Tibial nerve (tissue), 4 donors: ENCODE results near the gene USP5. TPM values are rescaled to one million over a fixed set of nuclear protein-coding genes. Genes with fewer than 3 reads are reported as not detected.
A peak's percentile ranks its signal among the peaks of the same experiment; 100 is the strongest.

Source experiments
- DNase-seq, 2 donors: peaks; one replicate each; pipeline ENCODE4 v3.0.0-alpha.2; 2019; ENCODE audit warnings: low spot score in 2 of 2
- H3K27ac ChIP-seq, 4 donors: fragments of 200-600 bp; sonication (generic) in 3 of 4; one replicate each; pipeline ENCODE4 v1.5.1; 2017 to 2019; ENCODE audit warnings: mild to moderate bottlenecking in 1 of 4
- H3K27me3 ChIP-seq, 2 donors: fragments of 200-600 bp; sonication (generic) in 1 of 2; one replicate each; pipeline versions ENCODE4 v1.5.1 to v1.6.0; 2017 to 2019
- H3K36me3 ChIP-seq, 3 donors: fragments of 200-600 bp; sonication (generic); one replicate each; pipeline ENCODE4 v1.5.1; 2018 to 2019
- H3K4me1 ChIP-seq, 4 donors: fragments of 200-600 bp; sonication (generic) in 3 of 4; one replicate each; pipeline ENCODE4 v1.5.1; 2017 to 2019
- H3K4me3 ChIP-seq, 4 donors: fragments of 200-600 bp; sonication (generic) in 3 of 4; one replicate each; pipeline ENCODE4 v1.5.1; 2017 to 2019; ENCODE audit warnings: mild to moderate bottlenecking in 1 of 4, moderate library complexity in 1 of 4
- H3K9me3 ChIP-seq, 4 donors: fragments of 200-600 bp; sonication (generic) in 3 of 4; one replicate each; pipeline ENCODE4 v1.5.1; 2017 to 2019
- EP300 ChIP-seq, 2 donors: sonication (generic); formaldehyde crosslinking; IDR thresholded peaks; one replicate each; pipeline ENCODE4 v1.6.1; 2017; ENCODE audit warnings: antibody characterized with exemption in 2 of 2, mild to moderate bottlenecking in 1 of 2
- POLR2A ChIP-seq, 2 donors: fragments of 450-650 bp; IDR thresholded peaks; one replicate each; pipeline ENCODE4 v1.6.1; 2017; ENCODE audit warnings: antibody characterized with exemption in 2 of 2, mild to moderate bottlenecking in 2 of 2, moderate library complexity in 2 of 2
- WGBS, 2 donors: methylation state at CpG; one replicate each; pipeline ENCODE4 v1.1.5; 2018; 5-methylcytosine and 5-hydroxymethylcytosine counted together
- total RNA-seq, 4 donors: library from RNA; depleted of rRNA; stranded (reverse); fragments of >200 nt; gene quantifications; one replicate each; pipeline ENCODE4 v1.1.0, GENCODE V29; 2016
- TF ChIP-seq, protein P1 (sequence below), 5 experiments: fragments of 200-600 bp in 3 of 5; fragments of 450-650 bp in 2 of 5; sonication (generic) in 3 of 5; IDR thresholded peaks; one replicate each; pipeline ENCODE4 v1.5.1; 2016 to 2019; ENCODE audit warnings: antibody characterized with exemption in 5 of 5, mild to moderate bottlenecking in 3 of 5, moderate library complexity in 2 of 5

Gene USP5
- total RNA-seq, 4 donors from 2014 or later, result 47.6 to 63.9 (median 56.8) TPM

DNA sequence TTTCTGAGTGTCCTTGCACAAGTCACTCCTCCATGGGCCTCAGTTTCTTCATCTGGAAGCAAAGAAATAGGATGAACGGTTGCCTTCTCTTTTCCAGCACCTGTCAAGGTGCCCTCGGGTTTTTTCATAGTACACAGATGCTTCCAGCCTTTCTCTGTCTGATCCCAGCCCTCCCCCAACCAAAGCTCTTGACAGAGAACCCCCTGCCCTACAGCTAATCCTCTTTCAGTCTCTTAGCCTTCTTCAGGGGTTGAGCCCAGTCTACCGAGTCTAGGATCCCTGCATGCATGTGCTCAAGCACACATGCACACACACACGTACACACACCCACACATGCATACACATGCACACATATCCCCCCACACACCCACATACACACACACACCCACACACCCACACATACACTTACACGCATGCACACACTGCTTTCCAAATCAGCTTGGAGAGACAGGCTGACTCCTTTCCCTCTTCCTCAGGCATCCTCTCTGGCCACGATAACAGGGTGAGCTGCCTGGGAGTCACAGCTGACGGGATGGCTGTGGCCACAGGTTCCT lies 5.6 kb upstream of the USP5 start:
- no peak for TF ChIP-seq POLR2A (IDR thresholded peaks at IDR 0.05)
- TF ChIP-seq EP300 (IDR thresholded peaks at IDR 0.05), result no peak
- TF ChIP-seq, protein P1, sequence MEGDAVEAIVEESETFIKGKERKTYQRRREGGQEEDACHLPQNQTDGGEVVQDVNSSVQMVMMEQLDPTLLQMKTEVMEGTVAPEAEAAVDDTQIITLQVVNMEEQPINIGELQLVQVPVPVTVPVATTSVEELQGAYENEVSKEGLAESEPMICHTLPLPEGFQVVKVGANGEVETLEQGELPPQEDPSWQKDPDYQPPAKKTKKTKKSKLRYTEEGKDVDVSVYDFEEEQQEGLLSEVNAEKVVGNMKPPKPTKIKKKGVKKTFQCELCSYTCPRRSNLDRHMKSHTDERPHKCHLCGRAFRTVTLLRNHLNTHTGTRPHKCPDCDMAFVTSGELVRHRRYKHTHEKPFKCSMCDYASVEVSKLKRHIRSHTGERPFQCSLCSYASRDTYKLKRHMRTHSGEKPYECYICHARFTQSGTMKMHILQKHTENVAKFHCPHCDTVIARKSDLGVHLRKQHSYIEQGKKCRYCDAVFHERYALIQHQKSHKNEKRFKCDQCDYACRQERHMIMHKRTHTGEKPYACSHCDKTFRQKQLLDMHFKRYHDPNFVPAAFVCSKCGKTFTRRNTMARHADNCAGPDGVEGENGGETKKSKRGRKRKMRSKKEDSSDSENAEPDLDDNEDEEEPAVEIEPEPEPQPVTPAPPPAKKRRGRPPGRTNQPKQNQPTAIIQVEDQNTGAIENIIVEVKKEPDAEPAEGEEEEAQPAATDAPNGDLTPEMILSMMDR (IDR thresholded peaks at IDR 0.05), result no peak
- Histone ChIP-seq H3K4me3 (no peak overlapping the region), H3K27me3 (no peaks in the 10 kb centered on the region), H3K36me3 (peaks cover 0 to 79% (median 0%) of the 10 kb centered on the region in 3 donors), H3K9me3 (no peaks in the 10 kb centered on the region), H3K27ac (no peak overlapping the region), H3K4me1 (peaks cover 0 to 7% (median 3%) of the 10 kb centered on the region in 4 donors)
- 84 to 85% methylated on average over 7 of the region's 7 CpGs for WGBS, 2 donors
- no peak for DNase-seq

DNA sequence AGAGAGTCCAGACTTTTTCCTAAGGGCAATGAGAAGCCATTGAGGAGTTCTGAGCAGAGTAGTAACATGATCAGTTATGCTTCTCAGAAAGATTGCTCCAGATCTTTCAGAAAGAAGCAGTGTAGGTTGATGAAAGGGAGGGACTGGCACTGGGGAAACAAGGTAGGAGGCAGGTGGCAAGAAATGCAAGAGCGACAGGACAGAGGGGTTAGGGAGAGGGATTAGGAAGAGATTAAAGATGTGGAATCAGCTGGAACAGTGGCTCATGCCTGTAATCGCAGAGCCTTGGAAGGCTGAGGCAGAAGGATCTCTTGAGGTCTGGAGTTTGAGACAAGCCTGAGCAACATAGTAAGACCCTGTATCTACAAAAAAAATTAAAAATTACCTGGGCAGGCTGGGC lies 4.3 kb upstream of the USP5 start:
- peaks cover 0 to 67% (median 0%) of the 10 kb centered on the region in 3 donors for H3K36me3 ChIP-seq

DNA sequence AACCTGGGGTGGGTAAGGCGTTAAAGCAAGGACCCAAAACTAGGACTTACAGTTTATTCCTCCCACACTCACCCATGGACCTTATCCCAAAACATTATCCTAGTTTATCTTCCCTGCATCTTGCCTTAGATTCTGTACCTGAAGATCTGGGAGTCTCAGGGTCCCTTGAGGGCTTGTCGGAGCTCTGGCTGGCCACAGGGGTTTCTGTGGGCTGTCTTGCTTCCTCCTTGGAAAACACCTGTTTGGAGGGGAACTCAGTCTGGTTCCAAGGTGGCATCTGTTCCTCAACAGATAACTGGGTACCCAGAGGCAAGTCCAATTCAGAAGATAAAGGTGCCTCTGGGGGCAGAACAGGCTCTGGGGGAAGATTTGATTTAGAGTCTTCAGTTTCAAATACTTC lies 2.5 kb upstream of the USP5 start:
- H3K9me3 ChIP-seq, result no peaks in the 10 kb centered on the region
- DNase-seq, result no peak
- peaks cover 0 to 23% (median 14%) of the 10 kb centered on the region in 4 donors for H3K4me1 ChIP-seq
- 78 to 90% methylated on average over 2 of the region's 2 CpGs for WGBS, 2 donors
- TF ChIP-seq POLR2A (IDR thresholded peaks at IDR 0.05), result no peak
- TF ChIP-seq, protein P1 (IDR thresholded peaks at IDR 0.05), result no peak
- H3K27ac ChIP-seq, result no peak overlapping the region
- no peaks in the 10 kb centered on the region for H3K27me3 ChIP-seq
- no peak overlapping the region for H3K4me3 ChIP-seq
- H3K36me3 ChIP-seq, result peaks cover 0 to 49% (median 0%) of the 10 kb centered on the region in 3 donors

More for the DNA sequence above, 4.3 kb upstream of the USP5 start:
- Histone ChIP-seq H3K4me1 (peaks cover 0 to 8% (median 3%) of the 10 kb centered on the region in 4 donors), H3K4me3 (no peak overlapping the region), H3K27me3 (no peaks in the 10 kb centered on the region), H3K9me3 (no peaks in the 10 kb centered on the region), H3K27ac (no peak overlapping the region)
- no peak for DNase-seq
- WGBS, 2 donors, result 93 to 98% methylated on average over 2 of the region's 2 CpGs
- TF ChIP-seq, protein P1 (IDR thresholded peaks at IDR 0.05), result no peak
- no peak for TF ChIP-seq POLR2A (IDR thresholded peaks at IDR 0.05)
- TF ChIP-seq EP300 (IDR thresholded peaks at IDR 0.05), result no peak

DNA sequence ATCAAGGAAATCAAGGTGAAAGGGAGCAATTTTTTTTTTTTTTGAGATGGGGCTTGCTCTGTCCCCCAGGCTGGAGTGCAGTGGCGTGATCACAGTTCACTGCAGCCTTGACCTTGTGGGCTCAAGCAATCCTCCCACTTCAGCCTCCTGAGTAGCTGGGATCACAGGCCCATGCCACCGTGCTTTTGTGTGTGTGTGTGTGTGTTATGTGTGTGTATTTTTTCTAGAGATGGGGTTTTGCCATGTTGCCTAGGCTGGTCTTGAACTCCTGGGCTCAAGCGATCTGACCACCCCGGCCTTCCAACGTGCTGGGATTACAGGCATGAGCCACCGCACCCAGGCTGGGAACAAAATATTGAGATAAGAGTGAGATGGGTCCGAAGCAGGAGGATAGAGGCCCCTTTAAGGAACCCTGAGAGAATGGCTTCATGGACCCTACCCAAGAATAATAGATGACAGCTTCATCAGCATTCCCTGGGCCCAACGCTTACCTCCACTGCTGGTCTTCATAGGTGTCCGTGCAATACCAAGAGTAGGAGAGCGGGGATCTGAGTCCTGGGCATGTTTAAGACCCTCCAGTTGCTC lies 1.9 kb upstream of the USP5 start:
- Histone ChIP-seq H3K27me3 (no peaks in the 10 kb centered on the region), H3K27ac (no peak overlapping the region), H3K4me3 (no peak overlapping the region), H3K36me3 (peaks cover 0 to 47% (median 0%) of the 10 kb centered on the region in 3 donors), H3K9me3 (no peaks in the 10 kb centered on the region), H3K4me1 (peaks cover 0 to 23% (median 14%) of the 10 kb centered on the region in 4 donors)
- TF ChIP-seq, protein P1 (IDR thresholded peaks at IDR 0.05), result no peak
- TF ChIP-seq EP300 (IDR thresholded peaks at IDR 0.05) (no peak), POLR2A (IDR thresholded peaks at IDR 0.05) (no peak)
- WGBS, 2 donors, result 73% methylated on average over 7 to 10 of the region's 10 CpGs
- DNase-seq, result no peak

DNA sequence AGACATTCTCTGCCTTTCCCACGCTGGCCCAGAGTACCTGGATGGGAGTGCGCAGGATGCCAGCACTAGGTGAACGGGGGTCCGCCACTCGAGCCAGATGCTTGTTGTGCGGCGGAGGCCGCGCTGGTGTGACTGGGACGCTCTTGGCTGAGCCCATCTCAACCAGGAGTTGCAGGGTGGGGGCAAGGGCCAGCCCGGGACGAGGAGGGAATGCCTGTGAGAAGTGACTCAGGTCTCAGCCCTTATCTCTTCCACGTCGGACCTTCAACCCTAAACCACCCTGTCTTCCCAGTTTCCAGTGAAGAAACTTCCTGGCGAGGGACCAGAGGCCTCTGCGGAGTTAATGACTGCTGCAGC lies 1.2 kb upstream of the USP5 start:
- whole genome bisulfite sequencing, 2 donors, result 29 to 36% methylated on average over 16 of the region's 16 CpGs
- no peak for DNase-seq
- no peaks in the 10 kb centered on the region for H3K27me3 ChIP-seq
- H3K9me3 ChIP-seq, result no peaks in the 10 kb centered on the region
- H3K4me1 ChIP-seq, result peaks cover 0 to 23% (median 14%) of the 10 kb centered on the region in 4 donors
- H3K4me3 ChIP-seq, result peak overlapping the region; percentile 62 to 84 (median 67)
- TF ChIP-seq, protein P1 (IDR thresholded peaks at IDR 0.05), result no peak
- TF ChIP-seq EP300 (IDR thresholded peaks at IDR 0.05) (no peak), POLR2A (IDR thresholded peaks at IDR 0.05) (no peak)
- H3K27ac ChIP-seq, result peak overlapping the region in 3 of 4 donors; percentile 55 to 99 (median 94)
- peaks cover 0 to 45% (median 0%) of the 10 kb centered on the region in 3 donors for H3K36me3 ChIP-seq
